ENCODE measurements around the gene ARHGAP31. TPM values are rescaled to one million over a fixed set of nuclear protein-coding genes. Genes with fewer than 3 reads are reported as not detected.

The ARHGAP31 gene
- total and polyA plus RNA-seq, 2 of the 8 experiments (the other 6 are each of a cell fraction or from before 2014, with no cell fraction given), result 1.1 to 7.6 TPM

GRCh38 chr3:119380697-119381096 is 86.5 kb downstream of the ARHGAP31 start (continued):
- no peak for TF ChIP-seq CHD7 (IDR thresholded peaks at IDR 0.05; ENCODE audit: insufficient replicate concordance, low read length)
- TF ChIP-seq NANOG (IDR thresholded peaks at IDR 0.05; ENCODE audit: insufficient read depth, low read depth, low read length, poor library complexity, severe bottlenecking), result no peak
- no peak for TF ChIP-seq SP4 (IDR thresholded peaks at IDR 0.05; ENCODE audit: low read length)
- no peak for TF ChIP-seq CTBP2 (IDR thresholded peaks at IDR 0.05; ENCODE audit: borderline replicate concordance, insufficient read depth, insufficient read length, low read length)
- no peak for TF ChIP-seq BRCA1 (IDR thresholded peaks at IDR 0.05; ENCODE audit: low read depth, low read length)
- no peak for TF ChIP-seq CEBPB (IDR thresholded peaks at IDR 0.05; ENCODE audit: low read depth, low read length)
- no peak for TF ChIP-seq EP300 (IDR thresholded peaks at IDR 0.05; ENCODE audit: borderline replicate concordance in 1 of 2, low read depth in 2 of 2, low read length in 2 of 2)
- no peak for TF ChIP-seq SIRT6 (IDR thresholded peaks at IDR 0.05; ENCODE audit: low read length)
- no peak for TF ChIP-seq CHD2 (IDR thresholded peaks at IDR 0.05; ENCODE audit: low read length)
- no peak for TF ChIP-seq RAD21 (IDR thresholded peaks at IDR 0.05 in 1 of 2, conservative IDR thresholded peaks at IDR 0.05 in 1 of 2; ENCODE audit: low read depth in 2 of 2, low read length in 2 of 2)
- TF ChIP-seq SP2 (IDR thresholded peaks at IDR 0.05; ENCODE audit: low read length), result no peak
- no peak for TF ChIP-seq SP1 (IDR thresholded peaks at IDR 0.05; ENCODE audit: low read depth, low read length)

Measured in H1 (cell line).